Adipocyte (in vitro differentiated cells): ENCODE measurements around the gene EMC9.
A peak's percentile ranks its signal among the peaks of the same experiment; 100 is the strongest.

ENCODE experiments used
- DNase-seq: peaks from one replicate; pipeline ENCODE4 v3.0.0-alpha.2; 2015; ENCODE audit warnings: low read depth
- H3K27me3 ChIP-seq: replicated peaks from 2 replicates; pipeline ENCODE4 v1.7.0; 2013; ENCODE audit warnings: mild to moderate bottlenecking, low read length, moderate library complexity; ENCODE audit not compliant: control insufficient read depth, insufficient read depth
- H3K36me3 ChIP-seq: 2 replicates; pipeline ENCODE4 v1.7.0; 2013; ENCODE audit warnings: low read length, mild to moderate bottlenecking, moderate library complexity; ENCODE audit not compliant: control insufficient read depth, insufficient read depth, severe bottlenecking
- H3K4me1 ChIP-seq: 2 replicates; pipeline ENCODE4 v1.7.0; 2013; ENCODE audit warnings: mild to moderate bottlenecking, low read length, moderate library complexity; ENCODE audit not compliant: control insufficient read depth, insufficient read depth
- H3K4me3 ChIP-seq: 2 replicates; pipeline ENCODE4 v1.7.0; 2013; ENCODE audit warnings: mild to moderate bottlenecking, low read length, moderate library complexity
- H3K9ac ChIP-seq: 2 replicates; pipeline ENCODE4 v1.7.0; 2013; ENCODE audit warnings: mild to moderate bottlenecking, low read length, moderate library complexity
- H3K9me3 ChIP-seq: 2 replicates; pipeline ENCODE4 v1.7.0; 2013; ENCODE audit warnings: mild to moderate bottlenecking, low read length, moderate library complexity; ENCODE audit not compliant: control insufficient read depth

Gene EMC9

GRCh38 chr14:24122898-24123297 is 18.5 kb downstream of the EMC9 start:
- Histone ChIP-seq H3K4me3 (no peak overlapping the region), H3K27me3 (no peaks in the 10 kb centered on the region), H3K4me1 (no peaks in the 10 kb centered on the region), H3K36me3 (peaks cover 48% of the 10 kb centered on the region), H3K9ac (no peak overlapping the region), H3K9me3 (no peaks in the 10 kb centered on the region)
- no peak for DNase-seq

GRCh38 chr14:24122416-24122815 is 19.0 kb downstream of the EMC9 start:
- no peak for DNase-seq
- H3K36me3 ChIP-seq: peaks cover 53% of the 10 kb centered on the region

GRCh38 chr14:24121210-24121609 is 20.2 kb downstream of the EMC9 start:
- Histone ChIP-seq H3K4me1 (peaks cover under 1% of the 10 kb centered on the region), H3K36me3 (peaks cover 57% of the 10 kb centered on the region), H3K9me3 (no peaks in the 10 kb centered on the region), H3K27me3 (no peaks in the 10 kb centered on the region), H3K9ac (no peak overlapping the region), H3K4me3 (no peak overlapping the region)
- no peak for DNase-seq

More at GRCh38 chr14:24122416-24122815, 19.0 kb downstream of the EMC9 start:
- H3K9me3 ChIP-seq: no peaks in the 10 kb centered on the region
- no peak overlapping the region for H3K4me3 ChIP-seq
- no peaks in the 10 kb centered on the region for H3K4me1 ChIP-seq
- H3K27me3 ChIP-seq: no peaks in the 10 kb centered on the region
- no peak overlapping the region for H3K9ac ChIP-seq

GRCh38 chr14:24119691-24120090 is 21.7 kb downstream of the EMC9 start:
- DNase-seq: no peak
- Histone ChIP-seq H3K27me3 (no peaks in the 10 kb centered on the region), H3K9me3 (no peaks in the 10 kb centered on the region), H3K4me3 (no peak overlapping the region), H3K9ac (no peak overlapping the region), H3K36me3 (peaks cover 57% of the 10 kb centered on the region), H3K4me1 (peaks cover 10% of the 10 kb centered on the region)

GRCh38 chr14:24117179-24117578 is 24.2 kb downstream of the EMC9 start:
- no peak overlapping the region for H3K4me3 ChIP-seq
- H3K9me3 ChIP-seq: no peaks in the 10 kb centered on the region

GRCh38 chr14:24116128-24116814 is 25.1 kb downstream of the EMC9 start:
- Histone ChIP-seq H3K9me3 (no peaks in the 10 kb centered on the region), H3K36me3 (peaks cover 38% of the 10 kb centered on the region), H3K27me3 (no peaks in the 10 kb centered on the region), H3K4me1 (peaks cover 15% of the 10 kb centered on the region), H3K4me3 (peak overlapping the region; percentile 87), H3K9ac (no peak overlapping the region)
- no peak for DNase-seq

More at GRCh38 chr14:24117179-24117578, 24.2 kb downstream of the EMC9 start:
- Histone ChIP-seq H3K36me3 (peaks cover 45% of the 10 kb centered on the region), H3K4me1 (peaks cover 15% of the 10 kb centered on the region), H3K9ac (no peak overlapping the region), H3K27me3 (no peaks in the 10 kb centered on the region)
- DNase-seq: no peak

GRCh38 chr14:24115422-24116127 is 25.8 kb downstream of the EMC9 start:
- H3K9ac ChIP-seq: peak overlapping the region; percentile 95
- peaks cover 31% of the 10 kb centered on the region for H3K36me3 ChIP-seq
- H3K4me1 ChIP-seq: peaks cover 15% of the 10 kb centered on the region
- peak overlapping the region; percentile 87 for H3K4me3 ChIP-seq
- no peaks in the 10 kb centered on the region for H3K9me3 ChIP-seq
- H3K27me3 ChIP-seq: no peaks in the 10 kb centered on the region
- DNase-seq: no peak

- peak within 1 kb of the TSS; percentile 87 for H3K4me3 ChIP-seq
- peaks cover 27% of the 10 kb centered on the region for H3K36me3 ChIP-seq
- peak; percentile 99 for DNase-seq
- no peaks in the 10 kb centered on the region for H3K27me3 ChIP-seq
- peak within 1 kb of the TSS; percentile 95 for H3K9ac ChIP-seq
- H3K4me1 ChIP-seq: peaks cover 15% of the 10 kb centered on the region
- no peaks in the 10 kb centered on the region for H3K9me3 ChIP-seq
Measured at GRCh38 chr14:24114532-24115421, 26.6 kb downstream of the EMC9 start, which contains the start of the genes DCAF11 and NRL. Gene DCAF11 (plus strand): TSS chr14:24114777. CDS start chr14:24115595, 818 bp downstream. Gene NRL (minus strand): TSS chr14:24114949. CDS start chr14:24082848, 32,101 bp downstream.

GRCh38 chr14:24113801-24114531 is 27.4 kb downstream of the EMC9 start:
- H3K4me1 ChIP-seq: peaks cover 15% of the 10 kb centered on the region
- H3K36me3 ChIP-seq: peaks cover 19% of the 10 kb centered on the region
- no peaks in the 10 kb centered on the region for H3K27me3 ChIP-seq
- peak overlapping the region; percentile 95 for H3K9ac ChIP-seq
- H3K4me3 ChIP-seq: peak overlapping the region; percentile 87
- peak; percentile 93 for DNase-seq
- H3K9me3 ChIP-seq: no peaks in the 10 kb centered on the region

GRCh38 chr14:24113379-24113800 is 28.0 kb downstream of the EMC9 start:
- peaks cover 14% of the 10 kb centered on the region for H3K36me3 ChIP-seq
- no peaks in the 10 kb centered on the region for H3K9me3 ChIP-seq
- peaks cover 15% of the 10 kb centered on the region for H3K4me1 ChIP-seq
- H3K4me3 ChIP-seq: peak overlapping the region; percentile 87
- peak overlapping the region; percentile 95 for H3K9ac ChIP-seq
- H3K27me3 ChIP-seq: no peaks in the 10 kb centered on the region
- DNase-seq: no peak
